Epithelial cell of proximal tubule (primary cell): ENCODE data around the gene IL17C. TPM values are rescaled to one million over a fixed set of nuclear protein-coding genes. Genes with fewer than 3 reads are reported as not detected.
"Not testable (repeated sequence)": the region's sequence is repeated elsewhere in the genome, so short reads cannot be mapped to it uniquely, and the experiment has no call there.

ENCODE experiments used
- DNase-seq: peaks from one replicate; pipeline ENCODE4 v3.0.0-alpha.2; 2011; ENCODE audit warnings: low read depth
- H3K4me3 ChIP-seq: 2 replicates; pipeline ENCODE4 v1.5.1; 2011; ENCODE audit warnings: low read depth, mild to moderate bottlenecking, low read length
- total RNA-seq: library from RNA; depleted of rRNA; stranded (reverse); fragments of >200 nt; gene quantifications from 2 replicates; pipeline ENCODE4 v1.2.3, GENCODE V29; 2015
- TF ChIP-seq, protein P1 (sequence below): conservative IDR thresholded peaks from 2 replicates; pipeline ENCODE4 v1.5.1; 2012; ENCODE audit warnings: low read depth, mild to moderate bottlenecking, low read length

IL17C gene
- total RNA-seq, 1 donor from 2014 or later, result 0.17 TPM

DNA sequence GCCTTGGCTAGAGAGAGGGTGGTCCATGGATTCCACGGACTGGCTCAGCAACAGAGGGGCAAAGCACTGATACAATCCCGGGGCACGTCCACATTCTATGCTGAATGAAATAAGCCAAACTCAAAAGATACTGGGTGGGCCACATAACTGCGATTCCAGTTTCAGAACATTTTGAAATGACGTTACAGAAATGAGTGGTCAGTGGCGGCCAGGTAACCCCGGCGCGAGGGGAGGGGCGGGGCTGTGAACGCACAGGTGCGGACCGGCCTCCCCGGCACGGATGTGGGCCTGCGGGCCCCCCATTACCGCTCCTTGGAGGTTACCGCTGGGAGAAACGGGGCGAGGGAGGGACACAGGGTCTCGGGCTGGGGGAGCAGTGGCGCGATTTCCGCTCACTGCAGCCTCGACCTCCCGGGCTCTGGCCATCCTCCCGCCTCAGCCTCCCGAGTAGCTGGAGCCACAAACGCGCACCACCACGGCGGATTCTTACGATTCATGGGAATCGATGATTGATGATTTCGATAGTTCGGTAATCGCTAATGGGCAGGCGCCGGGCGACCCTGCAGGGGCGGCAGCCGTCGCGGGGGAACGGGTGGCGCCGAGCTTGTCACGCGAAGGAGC lies 24.0 kb downstream of the IL17C start:
- no peak for DNase-seq
- H3K4me3 ChIP-seq, result peak overlapping the region; percentile 98
- TF ChIP-seq, protein P1, sequence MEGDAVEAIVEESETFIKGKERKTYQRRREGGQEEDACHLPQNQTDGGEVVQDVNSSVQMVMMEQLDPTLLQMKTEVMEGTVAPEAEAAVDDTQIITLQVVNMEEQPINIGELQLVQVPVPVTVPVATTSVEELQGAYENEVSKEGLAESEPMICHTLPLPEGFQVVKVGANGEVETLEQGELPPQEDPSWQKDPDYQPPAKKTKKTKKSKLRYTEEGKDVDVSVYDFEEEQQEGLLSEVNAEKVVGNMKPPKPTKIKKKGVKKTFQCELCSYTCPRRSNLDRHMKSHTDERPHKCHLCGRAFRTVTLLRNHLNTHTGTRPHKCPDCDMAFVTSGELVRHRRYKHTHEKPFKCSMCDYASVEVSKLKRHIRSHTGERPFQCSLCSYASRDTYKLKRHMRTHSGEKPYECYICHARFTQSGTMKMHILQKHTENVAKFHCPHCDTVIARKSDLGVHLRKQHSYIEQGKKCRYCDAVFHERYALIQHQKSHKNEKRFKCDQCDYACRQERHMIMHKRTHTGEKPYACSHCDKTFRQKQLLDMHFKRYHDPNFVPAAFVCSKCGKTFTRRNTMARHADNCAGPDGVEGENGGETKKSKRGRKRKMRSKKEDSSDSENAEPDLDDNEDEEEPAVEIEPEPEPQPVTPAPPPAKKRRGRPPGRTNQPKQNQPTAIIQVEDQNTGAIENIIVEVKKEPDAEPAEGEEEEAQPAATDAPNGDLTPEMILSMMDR, result no peak

DNA sequence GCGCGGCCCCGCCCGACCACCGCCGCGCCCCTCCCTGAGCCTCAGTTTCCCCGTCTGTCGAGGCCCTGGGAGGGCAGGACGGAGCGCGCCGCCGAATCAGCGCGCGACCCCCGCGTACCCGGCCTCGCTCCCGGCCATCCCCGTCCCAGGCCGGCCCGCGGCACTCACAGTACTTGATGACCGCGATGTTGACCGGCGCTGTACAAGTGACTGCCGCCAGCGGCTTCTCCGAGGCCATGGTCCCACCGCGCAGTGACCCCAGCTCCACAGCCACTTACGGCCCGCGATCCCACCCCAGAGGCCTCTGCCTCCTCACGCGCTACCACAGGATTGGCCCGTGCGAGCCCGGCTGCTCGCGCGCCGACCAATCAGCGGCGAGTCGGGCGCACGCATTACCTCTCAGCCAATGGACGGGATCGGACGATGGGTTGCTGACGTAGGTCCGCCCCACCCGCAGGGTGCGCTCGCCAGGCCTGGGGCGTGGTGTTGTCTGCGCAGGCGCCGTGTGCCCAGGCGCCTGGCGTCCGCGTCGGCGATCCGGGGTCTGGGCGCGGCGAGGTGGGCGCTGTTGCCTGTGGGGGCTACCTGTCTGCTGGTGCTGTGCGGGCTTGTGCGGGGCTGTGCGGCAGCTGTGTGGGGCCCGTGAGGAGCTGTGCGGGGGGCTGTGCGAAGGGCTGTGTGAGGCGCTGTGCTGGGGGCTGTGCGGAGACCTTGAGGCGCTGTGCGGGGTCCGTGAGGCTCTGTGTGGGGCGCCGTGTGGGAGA lies 24.7 kb downstream of the IL17C start, which contains the start of gene MVD:
TSS of gene MVD (minus strand) at position 249 of the 764 bp plus-strand sequence. CDS start at position 238, 11 bp downstream.
- TF ChIP-seq, protein P1, result peak; percentile 4
- DNase-seq, result peak; percentile 63
- H3K4me3 ChIP-seq, result peak within 1 kb of the TSS; percentile 98

DNA sequence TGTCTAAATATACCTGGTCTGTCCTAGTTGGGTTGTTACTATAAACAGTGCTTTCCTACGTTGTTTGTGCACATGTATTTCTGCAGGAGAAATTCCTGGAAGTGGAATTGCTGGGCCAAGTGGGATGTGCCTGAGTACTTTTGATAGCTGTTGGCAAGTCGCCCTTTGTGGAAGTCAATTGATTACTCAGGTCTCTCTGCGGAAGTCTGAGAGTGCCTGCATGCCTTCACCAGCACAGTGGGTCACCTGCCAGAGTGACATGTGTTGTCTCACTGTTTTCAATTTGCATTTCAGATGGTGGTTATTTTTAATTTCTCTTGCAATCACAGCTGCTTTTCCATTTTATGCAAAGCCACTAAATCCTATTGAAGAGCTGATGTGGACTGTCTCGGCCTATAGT lies 26.8 kb downstream of the IL17C start:
- no peak overlapping the region for H3K4me3 ChIP-seq
- DNase-seq, result no peak
- TF ChIP-seq, protein P1, result no peak

DNA sequence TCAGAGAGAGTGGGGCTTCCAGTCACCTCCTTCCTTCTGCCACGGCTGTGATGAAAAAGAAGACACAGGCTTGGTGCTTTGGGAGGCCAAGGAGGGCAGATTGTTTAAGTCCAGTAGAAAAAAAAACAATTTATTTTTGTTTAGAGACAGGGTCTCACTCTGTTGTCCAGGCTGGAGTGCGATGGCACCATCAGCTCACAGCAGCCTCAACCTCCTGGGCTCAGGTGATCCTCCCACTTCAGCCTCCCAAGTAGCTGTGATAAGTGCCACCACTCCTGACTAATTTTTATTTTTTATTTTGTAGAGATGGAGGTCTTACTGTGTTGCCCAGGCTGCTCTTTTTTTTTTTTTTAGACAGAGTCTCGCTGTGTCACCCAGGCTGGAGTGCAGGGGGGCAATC lies 27.2 kb downstream of the IL17C start:
- TF ChIP-seq, protein P1, result no peak
- no peak overlapping the region for H3K4me3 ChIP-seq
- DNase-seq, result no peak

DNA sequence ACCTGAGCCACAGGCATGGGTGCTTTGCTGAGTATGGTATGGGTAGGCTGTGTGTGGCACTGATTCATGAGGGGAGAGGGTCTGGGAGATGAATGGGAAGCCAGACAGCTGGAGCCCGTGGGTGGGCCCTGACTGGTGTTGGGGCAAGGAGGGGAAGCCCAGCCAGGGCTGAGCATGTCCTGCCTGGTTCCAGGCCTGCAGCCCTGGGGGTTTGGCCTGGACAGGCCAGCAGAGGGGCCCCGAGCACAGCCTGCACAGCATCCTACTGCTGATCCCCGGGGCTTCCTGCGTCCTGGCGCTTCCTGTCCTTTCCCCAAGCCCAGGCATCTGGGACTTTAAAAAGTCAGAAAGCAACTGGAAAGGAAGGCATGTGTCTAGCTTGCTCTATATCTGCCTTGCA lies 29.1 kb downstream of the IL17C start:
- no peak for DNase-seq
- TF ChIP-seq, protein P1, result no peak

DNA sequence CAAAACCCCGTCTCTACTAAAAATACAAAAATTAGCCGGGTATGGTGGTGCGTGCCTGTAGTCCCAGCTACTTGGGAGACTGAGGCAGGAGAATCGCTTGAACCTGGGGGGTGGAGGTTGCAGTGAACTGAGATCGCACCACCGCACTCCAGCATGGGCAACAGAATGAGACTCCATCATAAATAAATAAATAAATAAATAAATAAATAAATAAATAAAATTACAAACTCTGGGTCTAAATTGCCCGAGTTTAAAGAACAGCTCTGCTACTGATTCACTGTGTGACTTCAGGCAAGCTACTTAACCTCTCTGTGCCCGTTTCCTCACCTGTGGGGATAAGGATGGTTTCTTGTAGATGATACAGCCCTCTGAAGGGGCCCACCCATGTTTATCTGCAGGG lies 31.1 kb downstream of the IL17C start:
- DNase-seq, H3K4me3 ChIP-seq: not testable (repeated sequence)

More for the DNA sequence above, 29.1 kb downstream of the IL17C start:
- H3K4me3 ChIP-seq, result no peak overlapping the region

DNA sequence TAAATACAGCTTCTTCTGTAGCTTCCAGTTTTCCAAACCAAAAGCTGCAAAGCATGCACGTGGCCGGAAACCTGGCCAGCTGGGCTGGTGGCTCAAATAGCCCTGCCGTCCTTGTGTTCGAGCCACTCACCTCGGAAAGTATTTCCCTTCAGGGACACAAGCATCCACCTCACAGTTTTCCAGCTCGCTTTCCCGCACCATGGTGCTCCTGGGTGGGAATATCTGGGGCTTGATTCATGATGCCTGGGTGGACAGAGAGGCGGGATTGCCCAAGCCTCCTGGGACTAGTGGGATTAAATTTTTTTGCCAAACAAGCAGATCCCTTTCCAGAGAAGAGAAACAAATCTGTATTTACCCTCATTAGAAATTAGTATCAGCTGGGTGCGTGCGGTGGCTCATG lies 31.6 kb downstream of the IL17C start:
- TF ChIP-seq, protein P1, result no peak
- H3K4me3 ChIP-seq, result no peak overlapping the region
- no peak for DNase-seq
